ENCODE results near the gene GASK1A.
"Not testable (repeated sequence)": the region's sequence is repeated elsewhere in the genome, so short reads cannot be mapped to it uniquely, and the experiment has no call there.

The GASK1A gene

DNA sequence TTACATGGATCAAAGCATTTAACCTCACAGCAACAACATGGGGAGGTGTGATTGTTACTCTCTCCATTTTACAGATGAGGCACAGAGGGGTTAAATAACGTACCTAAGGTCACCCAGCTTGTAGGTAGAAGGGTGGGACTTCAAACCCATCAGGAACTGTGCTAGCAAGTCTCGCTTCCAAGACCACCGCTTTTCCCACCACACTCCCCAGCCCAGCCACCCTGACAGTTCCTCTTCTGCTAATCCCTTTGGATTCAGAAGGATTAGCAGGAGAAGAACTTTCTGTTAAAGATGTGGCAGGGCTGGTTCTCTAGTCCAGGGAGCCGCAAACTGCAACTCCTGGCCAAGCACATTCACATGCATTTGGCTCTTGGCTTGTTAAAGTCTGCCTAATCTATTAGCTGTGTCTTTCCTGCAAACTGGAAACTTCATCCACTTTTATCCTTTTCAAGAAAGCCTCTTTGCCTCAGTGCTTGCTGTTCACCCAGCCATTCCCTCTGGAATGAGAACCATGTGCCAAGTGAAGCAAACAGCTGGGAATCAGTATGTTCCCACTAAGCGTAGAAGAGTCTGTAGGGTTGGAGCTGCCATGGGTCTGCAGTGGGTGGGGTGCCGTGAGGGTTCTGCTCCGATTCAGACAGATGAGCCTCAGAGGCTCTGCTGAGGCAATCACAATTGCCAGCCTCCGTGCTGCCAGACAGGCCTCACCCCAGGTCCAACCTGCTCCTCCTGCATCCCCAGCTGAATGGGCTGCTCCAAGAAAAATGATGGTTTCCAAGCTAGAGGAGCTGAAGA lies 82.2 kb downstream of the GASK1A start:
- no peak for DNase-seq (ENCODE audit: low read depth in 2 of 2)

DNA sequence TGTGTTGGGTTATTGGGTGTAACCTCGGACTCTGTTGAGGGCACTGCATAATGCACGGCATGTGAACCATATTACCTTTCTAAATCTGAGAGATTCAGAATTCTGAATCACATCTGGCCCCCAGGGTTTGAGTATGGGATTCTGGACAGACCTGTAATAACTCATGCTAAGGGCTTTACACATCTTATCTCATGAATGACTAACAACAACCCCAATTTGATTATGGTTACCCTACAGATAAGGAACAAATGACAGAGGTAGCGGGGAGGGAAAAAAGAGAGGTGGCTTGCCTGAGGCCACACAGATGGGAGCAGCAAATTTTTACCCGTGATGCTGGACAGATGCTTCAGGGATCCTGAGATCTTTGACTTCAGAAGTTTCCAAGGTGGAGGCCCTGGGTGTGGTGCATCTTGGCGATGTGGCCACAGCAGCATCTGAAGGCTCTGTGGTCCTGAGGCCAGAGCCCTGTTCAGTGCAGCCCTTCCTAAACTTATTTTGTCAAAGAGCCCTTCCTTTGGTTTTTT lies 83.0 kb downstream of the GASK1A start:
- no peak for DNase-seq (ENCODE audit: low read depth in 2 of 2)

DNA sequence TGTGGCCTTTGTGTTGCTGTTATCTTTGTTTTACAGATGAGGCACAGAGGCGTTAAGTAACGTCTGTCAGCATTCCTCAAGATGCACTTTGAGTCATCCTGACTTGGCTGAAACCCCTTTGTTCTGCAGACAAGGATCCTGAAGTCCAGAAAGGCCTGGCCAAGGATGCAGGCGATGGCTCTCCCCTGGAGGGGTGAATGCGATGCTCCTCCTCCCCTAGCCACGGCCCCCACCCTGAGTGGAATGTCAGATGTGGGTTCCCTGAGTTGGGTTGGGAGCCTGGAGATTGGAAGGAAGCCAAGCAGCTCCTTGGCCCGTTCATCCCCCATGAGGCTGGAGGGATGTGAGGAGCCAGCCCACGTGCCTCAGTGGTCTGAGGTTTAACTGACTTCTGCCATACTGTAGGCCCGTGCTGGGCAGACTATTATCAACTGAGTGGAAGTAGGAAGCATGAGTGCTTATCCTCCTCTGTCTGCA lies 83.5 kb downstream of the GASK1A start:
- DNase-seq (ENCODE audit: low read depth in 2 of 2) = no peak

DNA sequence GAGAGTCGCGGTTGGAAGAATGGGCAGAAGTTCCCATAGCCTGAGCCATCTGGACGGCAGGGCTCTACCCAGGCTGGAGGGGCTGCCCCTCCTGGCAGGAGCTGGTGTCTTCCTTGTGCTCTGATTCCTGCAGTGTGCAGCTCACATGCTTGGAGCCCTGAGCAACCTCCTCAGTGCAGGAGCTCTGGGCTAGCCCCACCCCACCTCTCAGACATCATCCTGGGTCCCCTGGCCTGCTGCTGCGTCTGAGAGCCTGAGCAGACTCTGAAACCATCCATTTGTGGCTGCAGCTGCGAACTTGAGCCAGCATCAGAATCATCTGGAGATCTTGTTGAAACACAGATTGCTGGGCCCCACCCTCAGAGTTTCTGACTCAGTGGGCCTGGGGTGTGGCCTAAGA lies 84.0 kb downstream of the GASK1A start:
- no peak for DNase-seq (ENCODE audit: low read depth in 2 of 2)

DNA sequence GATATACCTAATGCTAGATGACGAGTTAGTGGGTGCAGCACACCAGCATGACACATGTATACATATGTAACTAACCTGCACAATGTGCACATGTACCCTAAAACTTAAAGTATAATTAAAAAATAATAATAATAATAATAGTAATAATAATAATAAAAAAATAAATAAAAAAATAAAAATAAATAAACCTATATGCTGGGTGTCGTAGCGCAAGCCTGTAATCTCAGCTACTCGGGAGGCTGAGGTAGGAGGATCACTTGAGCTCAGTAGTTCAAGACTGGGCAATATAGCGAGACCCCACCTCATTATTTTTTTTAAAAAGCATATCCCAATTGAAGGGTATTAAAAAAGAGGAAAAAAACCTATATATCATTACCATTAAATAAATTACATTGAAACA lies 91.6 kb downstream of the GASK1A start:
- not testable (repeated sequence) for DNase-seq (ENCODE audit: low read depth in 2 of 2)

DNA sequence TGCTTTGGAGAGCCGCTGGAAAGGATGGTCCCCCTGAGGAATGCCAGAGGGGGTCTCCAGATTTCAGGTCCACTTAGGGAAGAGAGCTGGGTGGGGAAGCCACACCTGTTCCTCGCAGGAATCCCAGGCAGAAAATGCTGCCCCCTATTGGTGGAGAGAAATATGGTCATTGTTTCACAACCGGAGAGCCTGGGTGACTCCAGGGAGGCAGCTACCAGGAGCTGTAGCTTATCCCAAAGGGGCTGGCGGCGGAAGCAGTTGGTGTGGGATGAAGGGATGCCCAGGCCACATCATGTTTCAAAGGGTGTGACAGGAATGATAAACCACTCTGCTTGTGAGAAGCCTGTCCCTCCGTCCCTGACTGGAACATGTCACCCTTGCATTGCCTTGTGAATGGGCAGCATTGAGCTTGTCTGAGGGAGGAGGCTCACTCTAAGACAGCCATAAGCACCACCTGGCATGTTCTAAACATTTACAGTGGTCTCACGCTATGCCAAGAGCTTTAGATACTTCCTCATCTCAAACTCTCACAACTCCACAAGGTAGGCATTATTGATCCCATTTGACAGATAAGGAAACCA lies 92.3 kb downstream of the GASK1A start:
- DNase-seq (ENCODE audit: low read depth in 2 of 2) = no peak

DNA sequence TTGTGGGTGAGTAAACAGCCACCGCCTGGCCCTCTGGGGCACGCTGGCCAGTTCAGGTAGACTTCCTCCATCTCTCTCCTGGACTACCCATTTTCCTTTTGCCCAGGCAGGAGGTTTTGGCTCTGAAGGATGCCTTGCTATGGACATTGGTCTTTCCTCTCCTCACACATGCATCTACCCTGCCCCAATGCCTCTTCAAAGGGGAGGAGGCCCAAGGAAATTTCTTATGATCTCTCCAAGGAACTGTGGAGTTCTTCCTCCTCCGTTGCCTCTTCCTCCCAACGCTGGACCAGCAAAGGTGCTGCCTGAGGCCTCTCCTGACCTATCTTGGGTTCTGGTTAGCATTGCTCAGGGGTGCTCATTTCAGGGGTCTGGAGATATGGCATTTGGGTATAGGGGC lies 93.2 kb downstream of the GASK1A start:
- no peak for DNase-seq (ENCODE audit: low read depth in 2 of 2)

DNA sequence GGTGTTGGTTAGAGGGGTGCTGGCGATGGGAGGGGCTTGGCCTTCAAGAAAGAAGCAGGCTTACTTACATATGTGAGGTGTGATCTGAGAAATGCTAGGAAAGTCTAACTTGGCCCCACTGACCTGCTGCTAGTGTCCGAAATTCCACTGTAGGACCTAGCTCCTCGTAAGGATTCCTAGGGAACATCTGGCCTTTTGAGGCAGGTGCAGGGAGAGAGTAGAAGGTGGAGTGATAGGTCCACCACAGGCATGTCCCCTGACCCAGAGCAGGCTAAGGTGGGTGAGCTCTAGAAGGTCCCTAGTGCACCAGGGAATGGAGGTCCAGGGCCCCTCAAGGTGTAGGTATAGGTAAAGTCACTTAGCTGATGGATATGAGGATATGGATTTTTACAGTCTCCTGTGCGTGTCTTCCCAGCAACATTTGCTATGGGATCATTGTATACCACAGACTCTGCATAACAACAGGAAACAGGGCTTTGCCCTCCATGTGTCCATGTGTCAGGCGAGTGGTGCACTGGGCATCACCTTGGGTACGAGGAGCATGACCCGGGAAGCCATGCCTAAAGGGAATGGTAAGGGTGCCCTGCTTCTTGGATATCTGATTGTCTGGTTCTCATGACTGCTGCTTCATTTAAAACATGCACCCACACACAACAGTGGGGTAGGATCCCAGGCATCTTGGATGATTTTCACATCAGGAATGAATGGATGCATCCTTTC lies 94.2 kb downstream of the GASK1A start:
- no peak for DNase-seq (ENCODE audit: low read depth in 2 of 2)

DNA sequence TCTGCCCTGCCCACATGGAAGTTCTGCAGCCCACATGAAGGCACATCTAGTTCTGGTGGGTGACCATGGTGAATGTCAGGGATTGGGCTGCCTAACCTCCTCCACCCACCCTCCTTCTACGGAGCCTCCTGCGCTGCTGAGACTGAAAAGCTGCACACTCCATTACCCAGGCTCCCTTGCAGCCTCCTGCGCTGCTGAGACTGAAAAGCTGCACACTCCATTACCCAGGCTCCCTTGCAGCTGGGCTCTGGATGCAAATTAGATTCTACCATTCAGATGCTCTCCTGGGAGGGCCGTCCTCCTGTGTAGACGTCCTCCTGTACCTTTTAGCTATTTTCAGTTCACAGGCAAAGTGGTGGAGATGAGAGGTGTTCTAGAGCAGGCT lies 94.7 kb downstream of the GASK1A start:
- DNase-seq (ENCODE audit: low read depth in 2 of 2) = no peak

DNA sequence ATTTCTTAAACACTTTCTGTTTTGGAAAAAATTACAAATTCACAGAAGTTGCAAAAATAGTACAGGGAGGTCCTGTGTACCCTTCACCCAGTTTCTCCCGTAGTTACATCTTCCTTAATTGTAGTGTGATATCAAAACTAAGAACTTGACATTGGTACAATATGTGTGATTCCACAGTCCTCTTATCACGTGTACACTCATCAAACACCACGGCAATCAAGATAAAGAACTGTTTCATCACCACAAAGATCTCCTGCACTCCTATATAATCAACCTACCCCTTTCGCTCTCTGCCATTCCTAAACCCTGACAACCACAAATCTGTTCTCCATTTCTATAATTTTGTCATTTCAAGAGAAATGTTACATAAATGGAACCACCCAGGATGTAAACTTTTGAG lies 95.4 kb downstream of the GASK1A start:
- no peak for DNase-seq (ENCODE audit: low read depth in 2 of 2)

DNA sequence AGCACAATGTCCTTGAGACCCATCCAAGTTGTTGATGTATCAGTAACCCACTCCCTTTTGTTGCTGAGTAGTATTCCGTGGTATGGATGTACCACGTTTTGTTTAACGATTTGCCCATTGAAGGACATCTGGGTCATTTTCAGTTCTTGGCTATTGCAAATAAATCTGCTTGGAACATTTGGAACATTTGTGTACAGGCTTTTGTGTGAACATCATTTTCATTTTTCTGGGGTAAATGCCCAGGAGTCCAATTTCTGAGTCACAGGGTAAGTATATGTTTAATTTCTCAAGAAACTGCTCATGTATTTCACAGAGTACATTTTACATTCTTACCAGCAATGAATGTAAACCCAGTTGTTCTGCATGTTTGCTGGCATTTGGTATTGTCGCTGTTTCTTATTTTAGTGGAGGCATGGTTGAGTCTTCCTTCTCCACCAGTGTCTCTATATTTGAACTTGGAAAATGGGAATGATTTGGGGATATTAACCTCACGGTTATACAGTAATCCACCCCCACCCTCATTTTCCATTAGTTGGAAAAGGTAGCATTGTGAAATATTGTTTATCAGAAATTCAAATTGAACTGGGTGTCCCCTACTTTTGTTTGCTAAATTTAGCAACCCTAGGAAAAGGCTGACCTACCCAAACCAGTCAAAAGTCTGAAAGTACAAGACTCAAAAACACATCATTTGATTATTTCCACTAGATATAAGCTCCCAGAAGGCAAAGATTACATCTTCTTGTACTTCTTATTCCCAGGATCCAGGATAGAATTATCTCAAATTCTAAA lies 96.0 kb downstream of the GASK1A start:
- DNase-seq (ENCODE audit: low read depth in 2 of 2) = no peak

DNA sequence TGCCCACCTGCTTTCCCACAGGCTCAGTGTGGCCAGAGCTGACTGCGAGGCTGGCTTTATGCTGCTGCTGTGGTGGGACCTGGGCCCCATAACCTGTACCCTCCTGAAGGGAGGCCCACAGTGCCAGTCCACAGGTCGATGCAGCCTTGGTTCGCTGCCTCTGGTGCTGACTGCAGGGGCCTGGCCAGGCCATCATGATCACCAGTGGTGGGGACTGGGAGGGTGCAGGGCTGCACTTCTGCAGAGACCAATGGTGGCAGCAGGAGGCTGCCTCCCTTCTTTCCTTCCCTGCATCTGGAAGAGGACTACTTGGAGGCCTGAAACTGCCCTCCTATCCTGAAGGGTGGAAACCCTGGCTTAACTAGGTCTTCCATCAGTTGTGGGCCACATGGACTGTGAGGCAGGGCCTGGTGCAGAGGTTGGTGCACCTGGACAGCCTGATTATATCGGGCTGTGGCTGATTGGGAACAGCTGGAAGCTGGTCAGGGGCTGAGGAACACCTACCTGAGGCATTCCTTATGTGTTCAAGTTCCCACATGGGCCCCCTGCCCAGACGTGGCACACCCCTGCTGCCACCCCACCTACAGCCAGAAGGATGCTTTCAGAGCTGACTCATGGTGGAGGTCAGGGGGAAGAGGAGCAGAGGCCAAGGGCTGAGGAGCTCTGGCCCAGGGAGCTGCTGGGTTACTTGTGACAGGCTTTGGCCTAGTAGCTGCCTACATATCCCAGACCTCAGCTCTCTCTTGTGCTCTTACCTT lies 97.0 kb downstream of the GASK1A start:
- DNase-seq (ENCODE audit: low read depth in 2 of 2) = no peak

DNA sequence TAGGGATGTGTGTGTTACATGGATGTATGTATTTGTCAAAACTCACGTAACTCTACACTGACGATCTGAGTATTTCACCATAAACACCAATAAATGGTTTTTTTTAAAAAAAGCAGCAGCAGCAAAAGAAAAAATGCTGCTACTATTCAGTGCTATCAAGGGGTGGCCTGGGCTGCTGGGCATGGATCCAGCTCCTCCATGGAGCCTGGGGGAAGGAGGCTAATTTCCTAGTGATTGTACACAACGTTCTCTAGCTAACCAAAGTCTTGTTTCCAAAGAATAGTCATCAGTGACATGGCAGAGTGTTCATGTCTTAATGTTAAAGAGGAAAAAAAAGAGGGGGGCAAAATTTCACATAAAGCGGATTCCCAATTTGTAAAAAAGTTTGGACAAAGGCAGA lies 97.7 kb downstream of the GASK1A start:
- no peak for DNase-seq (ENCODE audit: low read depth in 2 of 2)

DNA sequence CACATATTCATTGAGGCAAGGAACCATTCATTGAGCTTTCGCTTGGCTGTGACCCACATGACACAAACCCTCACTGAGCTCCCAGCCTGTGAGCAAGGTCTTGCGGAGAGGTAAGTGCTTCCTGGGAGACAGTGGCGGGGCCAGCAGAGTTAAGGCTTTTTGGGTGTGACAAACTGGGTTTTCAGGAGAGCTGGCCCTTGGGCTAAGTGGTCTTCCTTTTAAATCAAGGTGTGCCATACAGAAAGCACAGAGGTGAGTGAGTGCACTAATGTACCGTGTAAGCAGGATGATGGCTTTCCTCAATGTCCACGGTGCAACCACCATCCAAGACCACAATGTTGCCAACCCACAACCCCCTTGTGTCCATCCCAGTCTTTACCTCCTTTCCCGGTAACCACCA lies 98.2 kb downstream of the GASK1A start:
- DNase-seq (ENCODE audit: low read depth in 2 of 2) = no peak

DNA sequence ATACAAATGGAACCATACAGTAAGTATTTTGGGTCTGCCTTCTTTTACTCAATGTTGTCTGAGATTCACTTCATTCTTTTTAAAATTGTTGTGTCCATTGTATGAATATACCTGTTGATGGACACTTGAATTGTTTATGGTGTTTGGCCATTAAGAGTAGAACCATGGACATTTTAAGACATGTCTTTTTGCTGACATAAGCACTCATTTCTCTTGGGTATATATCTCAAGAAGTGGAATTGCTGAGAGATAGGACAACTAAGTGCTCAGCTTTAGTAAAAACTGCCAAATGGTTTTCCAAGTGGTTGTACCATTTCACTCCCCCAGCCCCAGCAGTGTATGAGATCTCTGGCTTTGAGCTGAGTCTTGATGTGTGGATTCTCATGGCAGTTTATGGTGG lies 98.6 kb downstream of the GASK1A start:
- DNase-seq (ENCODE audit: low read depth in 2 of 2) = no peak

DNA sequence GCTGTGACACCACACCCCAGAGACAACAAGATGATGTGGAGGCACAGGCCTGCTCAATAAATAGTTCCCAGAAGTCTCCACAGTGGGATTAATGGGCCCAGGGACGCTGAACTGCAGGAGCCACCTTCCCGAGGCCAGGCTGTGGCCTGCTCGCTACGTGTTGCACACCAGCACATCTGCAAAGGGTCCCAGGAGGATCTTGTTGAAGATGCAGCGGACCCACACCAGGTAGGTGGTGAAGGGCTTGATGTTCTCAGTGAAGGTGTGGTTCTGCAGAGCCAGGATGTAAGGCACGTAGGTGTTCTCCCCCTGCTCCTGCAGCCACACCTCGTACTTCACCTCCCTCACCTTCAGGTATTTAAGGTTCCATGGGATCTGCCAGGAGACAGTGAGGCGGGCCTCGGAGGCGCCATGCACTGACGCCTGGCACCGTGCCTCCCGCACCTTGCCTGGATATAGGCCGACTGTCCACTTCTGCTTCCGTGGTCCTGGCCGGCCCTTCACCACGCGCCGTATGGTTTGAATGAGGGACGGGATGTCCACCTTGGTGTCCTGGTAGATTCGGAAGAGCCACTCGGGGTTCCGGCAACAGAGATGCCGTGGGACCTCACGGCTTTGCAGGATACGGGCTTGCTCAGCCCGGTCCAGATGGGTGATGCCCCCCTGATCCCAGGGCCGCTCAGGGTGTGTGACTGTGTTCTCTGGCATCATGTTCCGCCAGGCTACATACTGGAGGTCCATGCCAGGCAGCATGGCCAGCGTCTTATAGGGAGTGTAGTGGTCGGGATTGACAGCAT lies 100.6 kb downstream of the GASK1A start:
- DNase-seq (ENCODE audit: low read depth in 2 of 2) = no peak

DNA sequence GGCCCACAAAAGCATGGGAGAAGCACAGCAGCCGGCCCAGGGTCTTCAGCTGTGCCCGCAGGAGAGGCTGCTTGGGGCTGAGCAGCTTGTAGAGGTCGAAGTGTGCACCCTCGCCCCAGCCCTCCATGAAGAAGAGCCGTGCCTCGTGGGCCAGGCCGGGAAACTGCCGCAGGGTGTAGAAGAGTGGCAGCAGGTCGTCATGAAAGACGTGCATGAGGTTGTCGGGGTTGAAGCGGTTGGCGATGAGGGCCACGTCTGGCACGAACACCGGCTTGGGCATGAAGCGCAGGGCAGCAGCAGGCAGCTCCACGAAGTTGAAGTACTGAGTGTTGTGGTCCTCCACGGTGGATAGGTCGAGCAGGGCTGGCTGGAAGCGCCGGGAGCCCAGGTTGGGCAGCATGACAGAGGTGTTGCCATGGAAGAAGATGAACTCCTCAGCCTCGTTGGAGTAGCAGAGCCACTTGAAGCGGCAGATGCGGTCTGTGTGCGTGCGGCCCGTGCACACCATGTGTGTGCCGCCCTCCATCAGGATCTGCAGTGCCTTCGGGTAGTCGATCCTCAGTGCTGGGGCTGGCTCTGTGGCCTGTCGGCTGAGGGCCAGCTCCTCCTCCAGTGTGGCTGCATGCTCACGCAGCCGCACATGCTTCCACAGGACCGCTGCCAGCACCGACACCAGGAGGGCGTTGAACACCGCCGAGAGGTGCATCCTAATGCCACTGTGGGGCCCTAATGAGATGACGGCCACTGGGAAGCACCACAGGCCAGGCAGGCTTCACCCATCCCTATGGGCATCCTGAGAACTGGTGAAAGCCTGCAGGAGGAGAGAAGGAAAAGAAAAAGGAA lies 101.8 kb downstream of the GASK1A start:
- DNase-seq (ENCODE audit: low read depth in 2 of 2) = no peak

DNA sequence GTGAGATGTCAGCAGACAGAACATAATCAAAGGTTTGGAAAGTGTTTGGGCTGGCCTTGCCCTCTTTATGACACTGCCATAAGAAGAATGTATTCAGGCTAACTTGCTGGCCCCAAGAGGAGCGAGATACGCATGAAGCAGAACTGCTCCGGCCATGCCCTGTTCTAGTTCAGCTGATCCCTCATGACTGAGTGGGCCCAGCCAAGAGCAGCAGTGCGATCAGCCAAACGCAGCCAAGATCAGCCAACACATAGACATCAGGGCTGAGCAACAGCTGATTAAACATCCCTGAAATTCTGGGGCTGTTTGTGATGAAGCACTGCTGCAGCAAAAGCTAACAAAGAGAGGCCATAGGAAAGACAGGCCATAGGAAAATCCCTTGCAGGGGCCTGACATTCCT lies 102.7 kb downstream of the GASK1A start:
- DNase-seq (ENCODE audit: low read depth in 2 of 2) = no peak

DNA sequence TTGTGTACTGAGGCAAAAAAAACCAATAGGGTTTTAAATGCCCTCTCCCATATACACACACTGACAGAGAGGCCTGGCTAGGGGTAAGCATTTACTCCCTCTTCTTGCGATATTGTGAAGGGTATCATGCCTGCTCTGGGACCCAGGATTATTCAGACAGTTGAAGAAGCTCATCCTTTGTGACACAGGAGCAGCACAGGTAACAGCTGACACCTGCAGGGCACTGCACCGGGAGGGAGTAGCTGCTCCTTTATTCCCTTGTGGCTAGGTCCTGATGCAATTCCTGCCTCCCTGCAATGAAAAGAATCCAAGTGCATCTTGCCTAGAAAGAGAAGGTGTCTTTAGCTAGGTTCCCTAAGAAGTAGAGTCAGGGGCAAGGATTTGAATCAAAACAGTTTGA lies 103.3 kb downstream of the GASK1A start:
- no peak for DNase-seq (ENCODE audit: low read depth in 2 of 2)
